NCI-H1930 (cell line): ENCODE measurements around the gene USP20.

Source experiments
- DNase-seq, 2 experiments: peaks; one replicate each; lab custom pipeline; 2025; lab: John Stamatoyannopoulos, UW

USP20 gene

DNA sequence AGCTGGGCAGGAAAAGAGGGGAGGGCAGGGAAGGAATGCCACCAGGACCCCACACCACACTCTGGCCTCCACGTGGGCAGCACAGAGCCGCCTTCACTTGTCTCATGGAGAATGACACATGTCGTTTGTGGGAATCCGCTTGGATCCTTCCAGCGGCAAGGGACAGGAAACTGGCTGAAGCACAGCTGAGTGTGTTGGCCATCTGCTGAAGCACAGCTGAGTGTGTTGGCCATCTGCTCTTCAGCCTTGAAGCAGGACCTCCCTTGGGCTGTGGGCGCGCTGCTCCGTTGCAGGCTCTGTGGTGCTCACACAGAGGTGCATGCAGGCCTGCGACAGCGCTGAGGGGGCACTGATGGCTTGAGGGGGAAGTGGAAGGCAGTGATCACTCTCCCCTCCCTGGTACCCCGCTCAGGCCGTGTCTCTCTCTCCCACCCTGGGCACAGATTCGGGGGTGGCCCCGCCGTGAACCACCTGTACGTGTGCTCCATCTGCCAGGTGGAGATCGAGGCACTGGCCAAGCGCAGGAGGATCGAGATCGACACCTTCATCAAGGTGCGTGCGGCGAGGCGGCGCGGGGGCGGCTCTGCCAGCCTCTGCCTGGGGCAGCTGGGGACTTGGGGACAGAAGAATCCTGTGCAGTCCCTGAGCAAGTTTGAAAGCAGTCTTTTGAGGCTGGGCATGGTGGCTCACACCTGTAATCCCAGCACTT lies 40.6 kb downstream of the USP20 start:
- no peak for DNase-seq

DNA sequence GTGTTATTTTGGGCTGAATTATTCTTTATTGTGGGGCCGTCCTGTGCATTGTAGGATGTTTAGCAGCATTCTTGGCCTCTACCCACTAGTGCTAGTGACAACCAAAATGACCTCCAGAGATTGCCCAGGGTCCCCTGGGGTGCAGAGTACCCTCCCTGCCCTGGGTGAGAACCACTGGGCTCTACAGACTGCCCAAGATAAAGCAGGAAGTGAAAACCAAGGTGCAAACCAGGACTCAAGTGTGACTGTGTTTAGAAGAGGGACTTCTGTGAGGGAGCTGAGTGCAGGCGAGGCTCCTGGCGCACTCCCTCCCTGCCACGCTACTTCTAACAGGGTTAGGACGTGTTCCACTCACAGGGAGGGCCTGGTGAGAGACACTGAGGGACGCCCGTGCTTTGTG lies 41.6 kb downstream of the USP20 start:
- no peak for DNase-seq

DNA sequence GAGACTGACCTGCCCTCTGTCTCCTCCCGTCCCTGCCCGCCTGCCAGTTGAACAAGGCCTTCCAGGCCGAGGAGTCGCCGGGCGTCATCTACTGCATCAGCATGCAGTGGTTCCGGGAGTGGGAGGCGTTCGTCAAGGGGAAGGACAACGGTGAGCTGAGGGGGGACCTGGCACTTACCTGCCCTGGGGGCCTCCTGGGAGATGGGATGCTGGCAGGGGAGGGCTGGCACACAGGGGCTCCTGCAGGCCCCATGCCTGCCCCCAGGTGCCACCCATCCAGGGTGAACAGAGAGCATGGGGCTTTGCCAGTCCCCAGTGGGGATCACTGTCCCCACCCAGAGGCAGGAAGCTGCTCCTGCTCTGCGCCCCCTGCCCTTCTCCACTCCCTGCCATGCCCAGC lies 43.0 kb downstream of the USP20 start:
- no peak for DNase-seq

DNA sequence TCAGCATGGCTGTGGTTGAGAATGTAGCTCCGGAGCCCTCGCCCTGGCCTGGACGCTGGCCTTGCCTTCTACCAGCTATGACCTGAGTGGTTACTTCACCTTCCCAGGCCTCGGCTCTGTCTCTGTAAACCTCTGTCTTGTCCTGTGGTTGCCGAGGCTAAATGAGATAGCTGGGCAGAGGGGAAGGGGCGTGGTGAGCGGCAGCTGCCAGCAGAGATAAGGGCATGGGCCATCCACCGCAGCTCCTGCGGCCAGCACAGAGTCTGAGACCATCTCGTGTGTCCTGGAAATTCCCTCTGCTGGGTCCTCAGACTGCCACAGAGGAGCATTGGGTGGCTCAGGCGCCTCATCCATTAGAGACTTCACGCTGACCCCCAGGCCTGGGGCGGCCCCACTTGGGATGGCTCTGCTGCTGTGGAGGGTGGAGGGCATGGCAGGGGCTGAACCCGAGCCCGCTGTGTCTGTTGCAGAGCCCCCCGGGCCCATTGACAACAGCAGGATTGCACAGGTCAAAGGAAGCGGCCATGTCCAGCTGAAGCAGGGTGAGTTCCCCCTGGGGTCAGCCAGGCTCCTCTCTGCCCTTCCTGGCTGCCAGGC lies 43.9 kb downstream of the USP20 start:
- no peak for DNase-seq

DNA sequence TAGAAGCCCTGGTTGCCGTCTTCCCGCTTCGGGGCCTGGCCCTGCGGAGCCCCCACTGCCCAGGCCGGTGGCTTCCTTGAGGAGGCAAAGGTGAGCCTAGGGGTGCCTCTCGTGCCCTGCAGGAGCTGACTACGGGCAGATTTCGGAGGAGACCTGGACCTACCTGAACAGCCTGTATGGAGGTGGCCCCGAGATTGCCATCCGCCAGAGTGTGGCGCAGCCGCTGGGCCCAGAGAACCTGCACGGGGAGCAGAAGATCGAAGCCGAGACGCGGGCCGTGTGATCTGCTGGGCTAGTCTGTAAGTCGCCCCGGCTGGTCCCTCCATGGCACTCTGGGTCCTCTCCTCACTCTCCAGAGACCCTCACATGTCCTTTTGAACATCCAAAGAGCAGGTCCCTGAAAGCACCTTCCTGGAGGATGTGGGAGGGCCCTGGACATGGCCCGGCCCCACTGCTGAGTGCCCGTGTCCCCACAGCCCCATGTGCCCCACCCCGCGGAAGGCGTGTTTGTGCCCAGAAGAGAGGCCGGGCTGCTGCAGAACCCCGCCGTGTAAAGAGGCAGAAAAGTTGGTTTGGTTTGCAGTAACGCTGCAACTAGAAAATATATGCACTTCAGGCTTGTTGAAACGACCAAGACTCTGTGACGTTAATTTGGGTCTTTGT lies 44.9 kb downstream of the USP20 start:
- no peak for DNase-seq

DNA sequence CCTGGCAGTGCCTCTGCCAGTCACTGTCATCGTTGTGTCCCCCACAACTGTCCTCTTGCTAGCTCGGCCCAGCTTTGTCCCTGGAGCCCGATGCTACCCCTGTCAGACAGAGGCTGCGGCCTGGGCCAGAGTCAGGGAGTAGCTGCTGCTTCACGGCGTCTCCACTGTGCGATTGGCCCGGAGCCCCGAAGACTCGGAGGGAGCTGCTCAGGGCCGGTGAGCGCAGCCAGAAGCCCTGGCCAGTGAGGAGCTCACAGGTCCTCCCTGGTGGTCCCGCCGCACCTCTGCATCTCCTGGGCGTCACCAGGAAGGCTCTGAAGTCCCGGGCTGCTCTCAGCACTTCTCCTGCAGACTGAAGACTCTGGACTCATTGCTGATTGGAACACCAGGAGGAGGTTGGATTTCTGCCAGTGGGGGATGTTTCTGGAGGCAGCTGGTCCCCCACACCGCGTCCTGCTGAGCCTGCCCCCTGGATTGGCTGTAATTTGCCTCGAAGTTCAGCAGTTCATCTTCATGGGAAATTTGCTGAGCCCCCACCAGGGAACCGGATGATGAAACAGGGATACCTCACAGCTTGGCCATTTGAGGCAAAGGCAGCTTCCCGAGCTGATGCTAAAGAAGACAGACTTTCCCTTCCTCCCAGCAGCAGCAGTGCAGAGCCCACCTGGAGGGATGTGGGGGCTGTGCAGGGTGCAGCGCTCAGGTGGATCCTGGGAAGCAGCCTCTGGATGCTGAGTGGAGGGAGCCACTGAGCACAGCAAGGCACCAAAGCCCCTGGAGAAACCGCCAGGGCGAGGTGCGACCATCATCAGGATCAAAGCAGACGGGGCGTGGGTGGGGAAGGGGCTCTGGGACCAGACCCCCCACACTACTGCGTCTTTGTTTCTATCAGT lies 45.6 kb downstream of the USP20 start:
- DNase-seq: no peak

DNA sequence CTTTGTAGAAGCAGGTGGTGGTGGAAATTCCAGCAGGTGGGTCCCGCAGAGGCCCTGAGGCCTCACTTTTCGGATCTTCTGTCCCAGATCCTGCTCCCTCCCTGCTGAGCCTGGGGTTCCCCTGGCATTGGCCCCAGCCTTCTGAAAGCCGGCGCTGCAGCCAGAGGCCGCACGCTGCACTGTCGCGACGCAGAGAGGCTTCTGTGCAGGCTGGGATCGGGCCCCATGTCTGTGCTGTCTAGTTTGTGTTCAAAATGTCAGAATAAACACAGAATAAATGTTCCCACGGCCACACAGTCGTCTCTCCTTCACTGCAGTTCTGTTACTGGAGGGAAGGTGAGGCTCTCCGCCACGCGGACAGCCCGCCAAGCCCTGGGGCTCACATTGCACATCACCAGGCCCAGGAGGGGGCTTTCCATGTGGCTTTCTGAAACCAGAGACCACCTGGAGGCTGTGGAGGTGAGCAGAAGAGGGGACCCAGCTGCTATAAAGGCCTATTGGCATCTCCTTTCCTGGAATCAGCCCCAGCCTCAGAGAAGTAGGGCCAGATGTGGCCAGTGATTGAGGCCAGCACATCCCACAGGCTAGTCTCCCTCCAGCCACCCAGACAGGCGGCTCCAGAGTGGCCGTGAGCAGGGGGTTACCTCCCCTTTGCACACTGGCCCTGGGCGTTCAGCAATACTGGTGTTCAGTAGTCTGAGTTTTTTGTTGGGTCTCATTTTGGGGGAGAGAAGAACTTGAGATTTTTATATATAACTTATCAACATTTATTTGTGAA lies 46.5 kb downstream of the USP20 start:
- no peak for DNase-seq

DNA sequence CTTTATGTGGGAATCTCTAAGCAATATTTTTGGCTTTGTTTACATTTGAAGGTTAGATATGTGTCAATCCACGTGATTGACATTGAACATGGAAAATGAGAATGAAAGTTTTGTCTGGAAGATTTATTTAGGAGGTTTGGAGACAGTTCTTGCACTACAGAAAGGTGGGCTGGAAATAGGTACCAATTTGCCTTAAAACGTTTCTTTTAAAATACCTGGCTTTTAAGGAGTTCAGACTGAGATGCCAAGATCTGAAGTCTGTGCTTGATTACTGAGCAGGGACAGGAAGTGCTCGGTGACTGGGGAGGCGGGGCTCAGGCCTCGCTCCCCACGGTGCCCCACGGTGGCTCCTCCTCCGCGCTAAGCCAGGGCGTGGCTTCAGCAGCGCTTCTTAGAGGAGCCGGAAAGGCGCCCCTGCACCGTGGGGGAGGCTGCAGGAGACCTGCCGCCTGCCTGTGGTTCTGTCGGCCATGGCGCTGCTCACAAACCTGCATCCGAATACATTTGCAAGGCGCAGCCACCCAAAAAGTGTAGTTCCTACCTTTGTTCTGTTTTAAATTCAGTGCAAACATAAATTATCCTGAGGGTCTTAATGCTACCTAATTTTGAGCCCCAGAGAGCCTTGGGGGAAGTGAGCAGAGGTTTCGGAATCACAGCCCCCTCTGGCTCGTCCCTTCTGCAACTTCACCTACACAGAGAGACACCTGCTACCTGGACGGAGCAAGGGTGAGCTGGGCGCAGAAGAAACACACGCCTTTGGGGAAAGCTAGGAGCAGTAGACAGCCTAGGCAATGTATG lies 49.2 kb downstream of the USP20 start:
- peak; percentile 12 to 60 for DNase-seq

DNA sequence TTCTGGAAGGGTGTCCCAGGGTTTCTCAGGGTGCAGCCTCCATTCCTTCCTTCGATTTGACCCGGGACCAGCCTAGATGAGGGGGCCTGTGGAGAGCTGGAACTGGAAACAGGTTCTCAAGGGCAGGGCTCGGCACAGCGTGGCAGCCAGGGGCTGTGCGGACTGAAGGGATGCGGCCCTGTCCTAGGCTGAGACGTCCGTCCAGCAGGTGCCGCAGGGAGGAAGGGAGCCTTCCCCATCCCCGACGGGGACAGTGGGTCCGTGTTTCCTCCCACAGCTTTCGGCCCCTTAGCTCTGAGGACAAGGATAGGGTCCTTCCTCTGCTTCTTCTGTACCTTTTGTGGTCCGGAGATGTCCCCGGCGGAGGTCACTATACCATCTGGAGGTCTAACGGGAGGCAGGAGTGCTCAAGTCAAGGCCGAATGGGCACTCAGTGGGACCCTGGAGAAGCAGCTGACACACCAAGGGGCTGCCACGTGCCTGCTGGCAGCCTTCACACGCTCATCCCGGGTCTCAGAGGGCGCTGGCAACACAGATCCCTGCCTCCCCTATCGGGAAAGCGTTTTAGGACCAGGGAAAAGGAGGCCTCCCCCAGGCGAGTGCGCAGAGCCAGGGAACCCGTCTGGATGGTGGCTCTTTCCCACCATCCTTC lies 49.9 kb downstream of the USP20 start:
- DNase-seq: peak in 1 of 2 experiments; percentile 18

DNA sequence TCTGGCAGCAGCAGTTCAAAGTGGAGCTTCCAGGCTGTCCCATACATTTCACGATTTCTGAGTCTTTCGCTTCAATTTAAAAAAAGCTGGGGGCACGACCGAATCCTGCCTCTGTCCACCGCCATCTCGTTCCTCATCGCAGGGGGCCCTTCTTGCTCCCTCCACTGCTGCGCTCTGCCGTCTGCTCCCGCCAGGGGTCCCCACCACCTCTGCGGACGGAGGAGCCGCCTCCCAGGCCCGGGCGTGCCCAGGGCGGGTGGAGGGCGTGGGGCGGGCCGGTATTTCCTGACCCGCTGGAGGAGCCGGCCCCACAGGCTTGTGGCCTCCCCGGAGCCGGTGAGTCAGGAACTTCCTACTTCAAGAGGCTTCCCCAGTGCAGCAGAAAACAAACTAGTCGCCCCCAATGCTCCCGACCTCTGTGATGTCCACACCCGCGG lies 50.4 kb downstream of the USP20 start:
- DNase-seq: peak; percentile 51 to 60

DNA sequence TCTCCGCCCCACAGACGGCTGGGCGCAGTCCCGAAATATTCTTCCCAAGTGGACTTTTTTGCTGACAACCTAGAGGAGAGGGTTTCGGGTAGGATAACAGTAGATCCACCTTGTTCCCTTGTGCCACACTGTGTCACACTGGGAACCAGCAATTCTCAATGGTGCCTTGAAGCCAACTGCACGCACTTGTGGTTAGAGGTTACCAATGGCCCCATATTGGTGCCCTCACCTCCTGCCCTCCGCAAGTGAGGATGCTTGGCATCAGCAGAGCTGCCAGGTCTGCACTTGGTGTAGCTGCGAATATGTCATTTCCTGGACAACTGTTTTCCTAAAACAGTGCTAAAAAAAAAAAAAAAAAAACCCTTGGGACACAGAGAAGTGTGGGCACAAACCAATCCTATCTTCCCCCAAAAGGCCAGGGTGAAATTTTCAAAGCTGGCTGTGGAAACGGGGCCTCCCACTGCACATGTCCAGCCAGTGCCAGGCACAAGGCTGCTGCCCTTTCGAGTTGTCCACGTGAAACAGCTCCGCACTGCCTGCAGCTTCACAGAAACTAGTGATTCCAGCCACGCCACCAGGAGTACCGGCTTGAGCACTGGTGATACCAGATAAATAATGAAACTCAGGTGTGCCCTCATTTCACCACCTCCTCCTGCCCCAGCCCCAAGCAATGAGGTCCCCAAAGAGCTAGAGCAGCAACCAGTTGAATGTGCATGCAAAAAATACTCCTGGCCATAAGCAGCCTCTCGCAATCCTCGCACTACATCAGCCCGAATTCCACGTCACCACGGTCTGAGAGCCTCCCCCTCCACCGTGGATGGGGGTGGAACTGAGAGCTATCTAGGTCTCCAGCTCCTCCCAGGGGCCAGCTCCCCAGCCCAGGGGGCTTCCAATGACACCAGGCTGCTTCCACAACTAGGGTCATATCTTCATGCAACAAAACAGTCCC lies 51.2 kb downstream of the USP20 start:
- DNase-seq: no peak

DNA sequence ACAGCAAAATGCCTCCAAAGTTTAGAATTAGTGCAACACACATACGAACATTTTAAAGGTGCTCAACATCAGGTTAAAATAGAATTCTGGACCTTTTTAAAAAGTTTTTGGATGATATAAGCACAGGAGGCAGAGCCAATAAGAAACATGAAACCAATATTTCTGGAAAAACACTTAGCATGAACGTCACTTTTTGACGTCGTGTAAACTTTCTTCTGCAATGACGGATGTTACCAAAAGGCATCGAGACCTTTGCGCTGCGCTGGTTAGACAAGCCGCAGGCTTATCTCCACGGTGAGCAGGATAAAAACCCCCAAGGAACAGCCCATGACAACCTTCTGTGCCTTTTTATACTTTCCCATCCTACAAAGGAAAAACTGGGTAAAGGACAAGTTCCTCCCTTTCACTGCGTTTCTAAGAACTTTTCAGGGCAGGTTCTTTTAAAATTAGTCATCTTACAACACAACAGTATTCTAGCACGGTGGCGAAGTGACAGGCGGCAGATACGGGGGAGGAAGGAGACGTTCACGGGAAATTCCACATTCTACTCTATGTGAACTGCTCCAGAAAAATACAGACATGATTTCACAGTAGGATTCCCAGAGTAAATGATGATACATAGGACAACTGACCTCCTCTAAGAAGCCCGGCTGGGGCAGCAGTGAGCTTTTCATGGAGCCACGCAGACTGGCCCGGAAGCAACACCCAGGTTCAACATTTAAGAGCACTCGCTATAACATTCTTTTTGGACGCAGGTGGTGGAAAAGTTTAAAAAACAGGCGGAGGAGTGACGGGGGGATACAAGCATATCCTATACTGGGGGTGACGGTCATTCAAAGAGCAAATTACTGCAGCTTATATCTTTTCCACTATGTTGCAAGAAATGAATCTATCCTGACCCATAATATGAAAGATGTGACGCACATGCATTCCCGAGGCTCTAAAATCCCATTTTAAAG lies 52.4 kb downstream of the USP20 start:
- no peak for DNase-seq

DNA sequence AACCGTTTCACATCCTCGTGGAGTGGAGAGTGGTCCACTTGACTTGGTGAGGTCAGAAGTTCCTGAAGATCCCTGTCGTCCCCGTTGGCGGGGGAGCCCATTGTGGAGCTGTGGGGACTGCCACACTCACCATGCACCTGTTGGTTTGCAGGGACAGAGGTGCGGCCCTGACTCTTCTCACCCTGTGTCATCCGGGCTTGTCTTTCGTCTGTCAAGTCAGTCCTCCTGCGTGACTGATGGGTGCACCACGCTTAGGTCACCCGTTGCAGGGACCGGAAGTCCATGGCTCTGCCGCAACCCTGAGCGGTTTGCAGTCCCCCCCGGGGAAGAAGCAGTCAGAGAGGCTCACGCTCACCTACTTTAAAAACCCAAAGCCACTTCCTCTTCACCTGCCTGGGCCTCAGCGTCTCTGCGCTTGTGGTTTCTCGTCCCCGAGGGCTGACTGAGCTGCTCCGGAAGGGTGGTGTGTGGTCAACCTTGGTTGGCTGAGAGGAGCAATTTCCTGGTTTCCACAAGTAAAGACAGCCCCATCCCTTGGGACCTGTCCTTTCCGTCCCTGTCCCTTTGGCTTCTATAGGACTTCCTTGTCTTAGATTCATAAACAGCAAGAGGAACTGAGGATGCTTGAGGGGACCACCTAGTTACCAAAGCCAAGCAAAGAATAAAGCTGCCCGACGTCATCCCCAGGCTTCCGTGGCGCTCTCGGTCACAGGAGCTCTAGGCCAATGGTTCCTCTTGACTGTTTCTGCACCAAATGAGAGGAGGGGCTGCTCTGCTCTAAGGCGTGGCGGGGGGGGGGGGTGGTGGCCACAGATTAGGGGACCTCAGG lies 53.2 kb downstream of the USP20 start:
- no peak for DNase-seq

DNA sequence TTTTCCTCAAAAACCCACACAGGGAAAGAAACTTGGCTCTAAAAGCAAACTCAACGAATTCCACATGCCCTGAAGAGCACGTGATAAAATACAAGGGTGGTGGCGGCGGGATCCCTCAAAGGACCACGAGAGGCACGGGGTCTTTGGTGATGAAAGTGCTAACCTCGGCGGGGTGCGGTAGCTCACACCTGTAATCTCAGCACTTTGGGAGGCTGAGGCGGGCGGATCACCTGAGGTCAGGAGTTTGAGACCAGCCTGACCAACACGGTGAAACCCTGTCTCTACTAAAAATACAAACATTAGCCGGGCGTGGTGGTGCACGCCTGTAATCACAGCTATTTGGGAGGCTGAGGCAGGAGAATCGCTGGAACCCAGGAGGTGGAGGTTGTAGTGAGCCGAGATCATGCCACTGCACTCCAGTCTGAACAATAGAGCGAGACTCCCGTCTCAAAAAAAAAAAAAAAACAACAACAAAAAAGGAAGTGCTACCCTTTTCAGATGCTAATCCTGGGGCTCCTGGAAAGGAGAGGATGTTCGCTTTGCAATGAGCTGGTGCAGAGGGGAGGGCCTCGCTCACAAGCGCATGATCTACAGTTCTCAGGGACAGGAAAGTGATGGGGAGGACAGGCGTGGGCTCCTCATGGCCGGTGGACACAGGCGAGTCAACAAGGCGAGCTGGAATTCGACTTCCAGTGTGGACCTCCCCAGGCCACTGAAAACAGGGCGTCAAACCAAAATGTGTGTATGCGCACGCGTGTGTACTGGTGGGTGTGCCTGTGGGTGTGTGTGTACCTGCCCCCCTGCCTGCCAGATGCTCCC lies 54.1 kb downstream of the USP20 start:
- DNase-seq: no peak

DNA sequence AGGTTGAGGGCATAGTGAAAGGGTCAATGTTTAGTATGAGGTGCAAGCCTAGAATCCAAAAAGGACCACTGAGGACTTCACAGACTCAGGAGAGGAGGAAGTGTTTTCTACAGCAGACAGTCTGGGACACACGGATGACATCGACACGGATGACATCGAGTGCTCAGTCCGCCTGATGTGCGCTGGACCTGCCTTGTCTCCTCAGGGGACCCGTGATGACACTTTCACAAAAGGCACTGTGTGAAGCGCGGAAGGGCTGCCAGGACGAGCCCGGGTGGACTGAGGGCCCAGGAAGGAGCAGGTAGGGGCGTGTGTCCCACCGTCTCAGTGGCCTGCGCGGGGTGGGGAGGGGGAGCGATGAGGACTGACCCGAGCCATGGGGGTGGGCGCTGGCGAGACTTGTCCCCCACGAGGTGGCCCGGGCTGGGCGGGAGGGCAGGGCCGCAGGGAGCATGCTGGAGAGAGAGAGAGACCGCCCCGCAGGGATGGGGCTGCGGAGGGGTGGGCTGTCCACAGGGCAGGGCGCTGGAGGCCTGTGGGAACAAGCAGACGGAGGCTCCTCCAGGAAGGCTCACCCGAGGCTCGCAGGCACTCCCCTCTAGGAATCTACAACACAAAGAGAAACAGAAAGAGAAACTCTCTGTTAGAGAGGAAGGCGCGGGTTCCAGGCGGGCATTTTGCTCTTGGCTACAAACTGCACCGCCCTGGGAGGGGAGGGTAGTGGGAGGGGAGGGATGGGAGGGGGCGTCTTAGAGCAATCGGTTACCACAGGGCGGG lies 54.9 kb downstream of the USP20 start:
- DNase-seq: no peak
